IPS-11a (cell line): ENCODE data around the gene APMAP.

Experiments used
- H3K4me3 ChIP-seq: one replicate; pipeline ENCODE4 v1.5.1; 2013; ENCODE audit warnings: low read depth, low read length, control low read depth

The APMAP gene, protein sequence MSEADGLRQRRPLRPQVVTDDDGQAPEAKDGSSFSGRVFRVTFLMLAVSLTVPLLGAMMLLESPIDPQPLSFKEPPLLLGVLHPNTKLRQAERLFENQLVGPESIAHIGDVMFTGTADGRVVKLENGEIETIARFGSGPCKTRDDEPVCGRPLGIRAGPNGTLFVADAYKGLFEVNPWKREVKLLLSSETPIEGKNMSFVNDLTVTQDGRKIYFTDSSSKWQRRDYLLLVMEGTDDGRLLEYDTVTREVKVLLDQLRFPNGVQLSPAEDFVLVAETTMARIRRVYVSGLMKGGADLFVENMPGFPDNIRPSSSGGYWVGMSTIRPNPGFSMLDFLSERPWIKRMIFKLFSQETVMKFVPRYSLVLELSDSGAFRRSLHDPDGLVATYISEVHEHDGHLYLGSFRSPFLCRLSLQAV

GRCh38 chr20:24992487-24993205 lies at the start of gene APMAP:
Gene APMAP, minus strand, starts transcription at chr20:24992751. Its CDS starts 63 bp downstream, at chr20:24992688.
- peak within 1 kb of the TSS; percentile 95 for H3K4me3 ChIP-seq

DNA sequence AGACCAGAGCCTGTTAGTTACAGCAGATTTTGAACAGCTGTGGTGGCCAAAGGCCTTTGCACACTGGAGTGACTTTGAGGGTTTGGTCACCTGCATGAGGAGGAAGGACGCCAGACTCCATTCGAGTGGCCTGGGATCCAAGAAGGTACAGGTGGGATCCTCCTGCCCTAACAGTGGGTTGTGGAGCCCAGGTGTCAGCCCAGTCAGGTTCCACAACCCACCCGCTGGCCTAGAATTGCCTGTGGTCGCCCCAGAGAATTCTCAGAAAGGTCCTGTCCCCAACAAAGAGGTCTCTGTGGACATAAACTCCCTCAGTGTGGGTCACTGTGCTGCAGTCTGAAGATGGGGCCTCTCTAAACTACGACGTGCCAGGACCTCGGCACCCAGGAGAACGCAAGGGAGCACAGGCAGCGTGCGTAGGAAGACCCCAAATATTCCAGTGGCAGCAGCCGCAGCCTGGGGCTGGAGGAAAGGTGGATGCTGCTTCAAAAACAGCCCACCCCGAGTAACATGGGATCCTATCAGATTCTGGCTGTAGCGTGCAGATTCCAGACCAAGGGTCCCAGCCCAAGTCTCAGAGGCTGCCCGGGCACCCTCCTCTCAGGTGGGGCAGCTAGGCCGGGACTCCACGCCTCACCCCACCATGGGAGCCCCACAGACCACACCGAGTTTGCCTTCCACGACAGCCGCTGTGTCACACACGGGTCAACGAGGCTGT lies 49.4 kb upstream of the APMAP start:
- no peak overlapping the region for H3K4me3 ChIP-seq

GRCh38 chr20:25040438-25040831 lies 47.9 kb upstream of the APMAP start:
- no peak overlapping the region for H3K4me3 ChIP-seq

- no peak overlapping the region for H3K4me3 ChIP-seq
These were observed 47.3 kb upstream of the APMAP start for GRCh38 chr20:25039697-25040437.

DNA sequence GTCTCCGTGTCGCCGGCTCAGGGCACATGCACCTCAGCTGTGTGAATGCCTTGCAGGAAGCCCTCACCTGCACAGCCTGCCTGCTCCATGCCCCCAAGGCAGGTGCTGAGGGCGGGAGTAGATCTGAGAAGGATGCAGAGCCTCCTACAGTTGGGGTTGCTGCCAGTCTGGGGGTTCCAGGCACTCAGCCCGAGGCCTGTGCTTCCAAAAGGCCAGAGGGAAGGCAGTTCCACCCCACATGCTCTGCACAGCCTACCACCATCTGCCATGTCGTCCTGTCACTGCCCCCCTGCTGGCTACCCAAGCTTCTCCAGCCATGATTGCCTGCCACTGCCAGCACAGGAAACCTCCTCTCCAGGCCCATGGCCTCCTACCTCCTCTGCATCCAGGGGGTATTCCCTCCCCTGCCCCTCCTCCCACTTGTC lies 46.1 kb upstream of the APMAP start:
- H3K4me3 ChIP-seq = no peak overlapping the region

- H3K4me3 ChIP-seq = no peak overlapping the region
These were observed 45.5 kb upstream of the APMAP start for GRCh38 chr20:25038103-25038410.

DNA sequence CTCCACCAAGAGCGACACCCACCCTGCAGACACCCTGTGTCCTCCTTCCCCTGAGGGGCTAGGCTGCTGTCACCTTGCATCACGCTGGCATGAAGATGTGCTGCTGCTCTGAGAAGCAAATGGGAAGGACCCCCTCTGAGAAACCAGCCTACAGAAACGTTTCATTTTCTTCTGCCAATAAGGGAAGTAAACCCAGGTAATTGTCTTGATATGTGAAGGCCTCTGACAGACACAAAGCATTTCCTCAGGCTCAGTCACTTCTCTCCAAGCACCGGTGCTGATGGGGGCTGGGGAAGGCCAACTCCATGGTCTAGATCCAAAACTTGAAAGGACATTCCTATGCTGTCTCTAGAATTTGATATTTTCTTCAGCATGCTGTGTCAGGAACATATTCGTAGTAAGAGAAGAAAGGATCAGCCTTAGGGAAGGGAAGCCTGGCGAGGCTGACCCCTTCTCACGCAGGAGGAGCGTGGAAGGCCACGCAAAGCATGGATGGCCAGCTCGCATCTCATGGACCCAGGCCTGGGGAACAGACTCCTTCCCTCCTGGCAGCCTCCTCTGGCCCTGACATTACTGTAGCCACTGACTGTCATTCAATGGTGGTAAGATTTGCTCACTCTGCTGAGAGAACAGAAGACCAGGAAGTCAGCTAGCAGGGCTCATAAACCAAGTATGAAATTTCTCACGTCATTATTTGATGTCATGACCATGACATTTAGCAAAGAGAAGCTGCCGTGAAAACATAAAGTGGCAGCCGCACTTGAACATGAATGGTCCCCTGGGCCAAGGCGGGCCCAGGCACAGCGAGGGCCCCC lies 44.9 kb upstream of the APMAP start:
- H3K4me3 ChIP-seq = no peak overlapping the region

- no peak overlapping the region for H3K4me3 ChIP-seq
These were observed 43.9 kb upstream of the APMAP start for GRCh38 chr20:25036331-25036936.

DNA sequence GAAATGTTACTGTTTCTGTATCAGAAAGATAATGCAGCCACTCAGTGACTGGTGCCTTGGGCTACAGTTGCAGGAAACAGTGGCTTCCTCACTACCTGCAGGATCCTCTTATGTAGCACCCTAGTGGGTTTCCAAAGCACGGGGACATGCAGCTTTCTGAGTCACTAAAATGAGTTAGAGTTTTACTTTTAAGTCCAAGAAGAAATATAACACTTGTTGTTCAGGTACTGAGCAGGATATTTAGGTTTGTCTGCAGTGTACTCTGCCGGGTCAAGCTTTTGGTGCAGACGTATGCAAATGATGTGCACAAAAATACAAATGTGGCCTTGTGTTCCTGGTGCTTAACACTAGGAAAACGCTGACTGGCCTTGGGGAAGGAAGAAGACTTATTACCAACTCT lies 43.4 kb upstream of the APMAP start:
- H3K4me3 ChIP-seq = no peak overlapping the region

- H3K4me3 ChIP-seq = no peak overlapping the region
These were observed 41.4 kb upstream of the APMAP start for GRCh38 chr20:25033924-25034300.

- no peak overlapping the region for H3K4me3 ChIP-seq
These were observed 40.8 kb upstream of the APMAP start for GRCh38 chr20:25033265-25033923.

DNA sequence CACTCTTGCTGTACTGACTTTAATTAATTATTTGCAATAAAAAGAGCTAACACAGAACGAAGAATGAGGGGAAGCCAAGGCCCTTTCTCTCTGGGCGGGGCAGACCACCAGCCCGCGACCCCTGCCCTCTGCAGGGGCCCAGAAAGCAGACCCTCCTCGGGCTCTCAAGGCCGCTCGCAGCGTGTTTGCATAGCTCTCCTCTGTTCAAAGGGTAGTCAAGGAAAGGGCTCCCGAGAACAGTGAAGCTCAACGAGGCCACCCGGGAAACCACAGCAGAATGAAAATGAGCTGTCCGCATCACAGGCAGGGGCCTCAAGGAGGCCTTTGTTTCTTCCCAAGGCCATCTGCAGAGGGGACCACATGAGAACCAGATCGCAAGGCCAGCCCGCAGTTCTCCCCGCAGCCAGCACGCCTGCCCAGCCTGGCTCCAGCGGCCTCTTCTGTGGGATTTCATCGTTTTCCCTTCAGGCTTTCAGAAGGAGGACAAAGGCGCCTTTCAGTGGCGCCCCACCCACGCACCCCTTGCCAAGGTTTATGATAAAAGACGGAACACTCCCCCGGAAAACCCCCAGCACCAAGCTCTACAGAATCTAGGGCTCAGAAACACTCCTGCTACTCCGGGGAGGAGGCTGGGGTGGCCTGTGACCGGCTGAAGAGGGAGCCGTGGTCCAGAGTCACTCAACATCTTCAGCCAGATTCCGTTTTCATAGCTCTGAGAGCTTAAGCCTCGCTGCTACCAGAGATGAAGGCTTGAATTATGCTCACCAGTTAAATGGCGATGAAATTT lies 40.1 kb upstream of the APMAP start:
- H3K4me3 ChIP-seq = no peak overlapping the region

- H3K4me3 ChIP-seq = no peak overlapping the region
These were observed 39.5 kb upstream of the APMAP start for GRCh38 chr20:25032065-25032477.

GRCh38 chr20:25031241-25031640 lies 38.7 kb upstream of the APMAP start:
- no peak overlapping the region for H3K4me3 ChIP-seq

DNA sequence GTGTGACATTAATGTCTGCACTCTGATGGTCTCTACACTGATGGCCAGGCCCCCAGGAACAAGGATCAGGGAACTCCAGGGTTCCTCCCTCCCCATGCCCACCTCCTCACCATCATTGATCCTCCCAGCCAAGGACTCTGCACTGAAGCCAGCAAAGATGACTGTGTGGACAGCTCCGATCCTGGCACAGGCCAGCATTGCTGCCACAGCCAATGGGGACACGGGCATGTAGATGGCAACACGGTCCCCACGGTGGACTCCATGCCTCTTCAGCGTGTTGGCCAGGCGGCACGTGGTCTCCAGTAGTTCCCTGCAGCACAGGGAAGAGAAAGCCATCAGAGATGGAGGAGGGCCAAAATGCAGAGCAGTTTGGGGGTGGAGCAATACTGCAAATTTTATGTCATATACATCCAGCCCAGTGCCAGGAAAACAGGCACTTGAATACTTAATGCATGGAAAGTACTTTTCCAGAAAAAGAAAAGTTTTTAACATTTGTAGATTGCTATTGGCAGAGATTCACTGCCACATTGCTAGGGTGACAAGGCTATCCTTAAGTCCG lies 38.2 kb upstream of the APMAP start:
- H3K4me3 ChIP-seq = no peak overlapping the region

GRCh38 chr20:25030007-25030648 lies 37.6 kb upstream of the APMAP start:
- no peak overlapping the region for H3K4me3 ChIP-seq

DNA sequence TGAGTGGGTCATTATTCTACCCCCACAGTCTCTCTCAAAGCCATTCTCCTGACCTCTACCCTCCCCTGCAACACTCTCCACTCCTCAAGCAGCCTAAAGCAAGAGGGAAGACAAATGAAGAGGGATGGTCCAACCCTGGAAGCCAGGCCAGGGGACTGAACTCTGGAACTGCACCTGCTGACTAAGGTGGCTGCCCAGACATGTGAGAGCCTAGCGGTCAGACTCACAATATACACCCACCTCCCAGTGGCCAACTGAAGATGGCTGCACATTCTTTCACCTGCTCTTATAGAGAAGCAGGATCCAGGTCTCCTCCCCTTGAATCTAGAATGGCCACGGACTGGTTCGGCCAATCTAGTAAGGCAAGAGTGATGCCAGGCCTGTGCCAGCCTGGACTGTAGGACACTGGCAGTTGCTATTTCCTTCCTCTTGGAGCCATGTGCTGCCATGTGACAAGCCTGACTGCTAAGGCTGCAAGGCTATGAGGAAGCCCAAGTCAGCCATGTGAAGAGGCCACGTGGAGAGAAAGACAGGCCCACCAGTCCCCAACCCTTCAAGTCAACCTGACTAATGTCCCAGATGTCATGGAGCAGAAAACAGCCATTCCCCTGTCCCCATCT lies 33.5 kb upstream of the APMAP start:
- no peak overlapping the region for H3K4me3 ChIP-seq
